Testis (tissue), 3 donors: ENCODE results near the gene COL15A1. TPM values are rescaled to one million over a fixed set of nuclear protein-coding genes. Genes with fewer than 3 reads are reported as not detected.

Experiments used
- DNase-seq: peaks from one replicate; pipeline ENCODE4 v3.0.0-alpha.2; 2019
- H3K27ac ChIP-seq, 2 donors: fragments of 200-600 bp; sonication (generic); one replicate each; pipeline ENCODE4 v1.5.1; 2019
- H3K27me3 ChIP-seq: fragments of 200-600 bp; sonication (generic); one replicate; pipeline ENCODE4 v1.5.1; 2019
- H3K36me3 ChIP-seq: fragments of 200-600 bp; sonication (generic); one replicate; pipeline ENCODE4 v1.5.1; 2017; ENCODE audit warnings: low read depth; ENCODE audit errors: missing control alignments
- H3K4me1 ChIP-seq: fragments of 200-600 bp; sonication (generic); one replicate; pipeline ENCODE4 v1.5.1; 2019
- H3K4me3 ChIP-seq, 2 donors: fragments of 200-600 bp; sonication (generic); one replicate each; pipeline ENCODE4 v1.5.1; 2017 to 2019
- H3K9me3 ChIP-seq: fragments of 200-600 bp; sonication (generic); one replicate; pipeline ENCODE4 v1.5.1; 2017
- POLR2A ChIP-seq: fragments of 450-650 bp; IDR thresholded peaks from one replicate; pipeline ENCODE4 v1.6.1; 2017; ENCODE audit warnings: antibody characterized with exemption, mild to moderate bottlenecking, moderate library complexity
- WGBS, 2 donors: methylation state at CpG; one replicate each; pipeline ENCODE4 v1.1.5; 2018; 5-methylcytosine and 5-hydroxymethylcytosine counted together
- intact Hi-C: fragments of 100-400 bp; cut with DNase I; formaldehyde crosslinking; loops from one replicate; pipeline ENCODE4 v1.15.1; 2023; ENCODE audit warnings: low total_unique reads
- polyA plus RNA-seq: library from polyadenylated mRNA; stranded (reverse); fragments of 350-450 nt; fragmentation: Illumina TruSeq; extraction: RNeasy Lipid Tissue Mini Kit (QIAGEN cat#74804); gene quantifications from one replicate; pipeline ENCODE4 v1.2.3, GENCODE V29; 2014; ENCODE audit warnings: low read depth, low replicate concordance; ENCODE audit not compliant: insufficient read depth
- total RNA-seq, 2 donors: library from RNA; depleted of rRNA; stranded (reverse); fragments of >200 nt; gene quantifications; one replicate each; pipeline ENCODE4 v1.2.3, GENCODE V29; 2016
- TF ChIP-seq, protein P1 (sequence below), 3 experiments: fragments of 450-650 bp in 2 of 3; fragments of 200-600 bp in 1 of 3; sonication (generic) in 1 of 3; IDR thresholded peaks; one replicate each; pipeline ENCODE4 v1.5.1; 2016 to 2019; ENCODE audit warnings: antibody characterized with exemption in 3 of 3, mild to moderate bottlenecking in 2 of 3, moderate library complexity in 1 of 3

Gene COL15A1
- total and polyA plus RNA-seq, 3 donors from 2014 or later, result 37.2 to 55.5 (median 49.4) TPM

DNA sequence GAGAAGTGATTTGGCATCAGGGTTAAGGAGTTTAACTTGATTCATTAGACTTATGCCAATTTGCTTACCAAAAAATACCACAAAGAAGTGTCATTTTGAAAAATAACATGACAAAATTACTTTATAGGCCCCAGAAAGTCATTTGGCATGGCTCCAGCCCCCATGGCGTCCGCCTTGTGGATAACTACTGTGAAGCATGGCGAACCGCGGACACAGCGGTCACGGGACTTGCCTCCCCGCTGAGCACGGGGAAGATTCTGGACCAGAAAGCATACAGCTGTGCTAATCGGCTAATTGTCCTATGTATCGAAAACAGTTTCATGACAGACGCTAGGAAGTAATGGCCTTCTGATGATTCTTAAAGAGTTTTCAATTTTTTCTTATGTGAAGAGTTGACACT is 125.8 kb downstream of the COL15A1 start:
- 89 to 90% methylated on average over 12 of the region's 12 CpGs for WGBS, 2 donors
- intact Hi-C loops, result no loop called here
- DNase-seq, result no peak
- Histone ChIP-seq H3K27ac (no peak overlapping the region), H3K27me3 (no peaks in the 10 kb centered on the region), H3K36me3 (no peaks in the 10 kb centered on the region), H3K4me1 (no peaks in the 10 kb centered on the region), H3K9me3 (no peaks in the 10 kb centered on the region), H3K4me3 (no peak overlapping the region)
- TF ChIP-seq POLR2A, result no peak
- TF ChIP-seq, protein P1, sequence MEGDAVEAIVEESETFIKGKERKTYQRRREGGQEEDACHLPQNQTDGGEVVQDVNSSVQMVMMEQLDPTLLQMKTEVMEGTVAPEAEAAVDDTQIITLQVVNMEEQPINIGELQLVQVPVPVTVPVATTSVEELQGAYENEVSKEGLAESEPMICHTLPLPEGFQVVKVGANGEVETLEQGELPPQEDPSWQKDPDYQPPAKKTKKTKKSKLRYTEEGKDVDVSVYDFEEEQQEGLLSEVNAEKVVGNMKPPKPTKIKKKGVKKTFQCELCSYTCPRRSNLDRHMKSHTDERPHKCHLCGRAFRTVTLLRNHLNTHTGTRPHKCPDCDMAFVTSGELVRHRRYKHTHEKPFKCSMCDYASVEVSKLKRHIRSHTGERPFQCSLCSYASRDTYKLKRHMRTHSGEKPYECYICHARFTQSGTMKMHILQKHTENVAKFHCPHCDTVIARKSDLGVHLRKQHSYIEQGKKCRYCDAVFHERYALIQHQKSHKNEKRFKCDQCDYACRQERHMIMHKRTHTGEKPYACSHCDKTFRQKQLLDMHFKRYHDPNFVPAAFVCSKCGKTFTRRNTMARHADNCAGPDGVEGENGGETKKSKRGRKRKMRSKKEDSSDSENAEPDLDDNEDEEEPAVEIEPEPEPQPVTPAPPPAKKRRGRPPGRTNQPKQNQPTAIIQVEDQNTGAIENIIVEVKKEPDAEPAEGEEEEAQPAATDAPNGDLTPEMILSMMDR (IDR thresholded peaks at IDR 0.05), result no peak

DNA sequence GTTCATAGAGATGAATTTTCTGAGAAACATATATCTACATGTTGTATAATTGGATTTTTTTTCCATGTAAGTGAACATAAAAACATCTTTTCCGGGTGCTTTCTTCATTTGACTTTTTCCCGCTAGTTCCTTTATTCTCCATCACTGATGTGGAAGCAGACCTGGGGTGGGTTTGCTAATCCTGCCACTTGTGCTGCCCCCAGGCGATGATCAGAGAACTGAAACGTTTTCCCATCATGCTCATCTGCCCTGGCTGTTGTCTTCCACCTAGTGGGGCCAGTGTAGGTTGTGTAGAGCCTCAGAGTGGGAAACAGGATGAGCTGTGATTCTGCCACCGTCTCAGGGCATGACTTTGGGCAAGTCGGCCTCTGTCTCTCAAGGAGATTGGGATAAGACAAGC is 127.0 kb downstream of the COL15A1 start:
- Histone ChIP-seq H3K27me3 (no peaks in the 10 kb centered on the region), H3K27ac (no peak overlapping the region), H3K9me3 (no peaks in the 10 kb centered on the region), H3K4me1 (no peaks in the 10 kb centered on the region), H3K4me3 (no peak overlapping the region), H3K36me3 (no peaks in the 10 kb centered on the region)
- no peak for DNase-seq
- WGBS, 2 donors, result 76 to 80% methylated on average over 6 of the region's 6 CpGs
- TF ChIP-seq, protein P1 (IDR thresholded peaks at IDR 0.05), result no peak
- no peak for TF ChIP-seq POLR2A
- intact Hi-C loops, result no loop called here

DNA sequence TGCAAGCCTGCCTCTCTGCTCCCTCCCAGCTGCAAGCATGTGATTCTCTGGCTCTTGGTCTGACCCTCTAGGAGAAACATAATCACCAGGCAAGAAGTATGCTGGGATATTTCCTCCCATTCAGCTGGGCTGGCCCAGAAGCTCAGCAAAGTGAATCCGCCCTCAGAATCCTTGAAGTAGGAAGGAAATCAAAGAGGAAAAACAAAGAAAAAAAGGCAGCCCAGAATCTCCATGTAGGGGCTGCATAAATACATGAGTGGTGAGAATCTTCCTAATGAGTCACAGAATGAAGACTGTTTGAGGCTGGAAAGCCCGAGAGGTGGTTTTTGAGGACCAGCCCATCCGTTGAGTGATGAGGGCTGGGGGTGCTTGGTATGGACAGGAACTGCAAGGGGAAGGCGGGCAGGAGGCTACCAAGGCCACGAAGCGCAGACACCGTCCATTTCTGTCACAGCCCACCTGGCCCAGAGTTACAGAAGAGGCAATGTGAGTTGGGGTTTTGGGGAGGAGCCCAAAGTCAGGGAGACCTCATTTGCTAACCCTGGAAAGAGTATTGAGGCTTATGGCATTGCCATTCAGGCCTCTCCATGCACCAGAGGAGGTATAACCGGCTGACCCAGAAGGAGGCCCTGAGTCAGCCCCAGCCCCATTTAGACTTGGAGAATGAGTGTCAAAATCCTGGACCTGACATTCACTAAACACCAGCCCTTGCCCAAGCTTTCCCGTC is 127.8 kb downstream of the COL15A1 start:
- H3K9me3 ChIP-seq, result no peaks in the 10 kb centered on the region
- intact Hi-C loops, result no loop called here
- H3K4me3 ChIP-seq, result no peak overlapping the region
- WGBS, 2 donors, result 86 to 90% methylated on average over 8 to 9 of the region's 9 CpGs
- H3K4me1 ChIP-seq, result no peaks in the 10 kb centered on the region
- no peaks in the 10 kb centered on the region for H3K36me3 ChIP-seq
- H3K27me3 ChIP-seq, result no peaks in the 10 kb centered on the region
- no peak overlapping the region for H3K27ac ChIP-seq
- TF ChIP-seq POLR2A, result no peak
- TF ChIP-seq, protein P1 (IDR thresholded peaks at IDR 0.05), result no peak
- no peak for DNase-seq

DNA sequence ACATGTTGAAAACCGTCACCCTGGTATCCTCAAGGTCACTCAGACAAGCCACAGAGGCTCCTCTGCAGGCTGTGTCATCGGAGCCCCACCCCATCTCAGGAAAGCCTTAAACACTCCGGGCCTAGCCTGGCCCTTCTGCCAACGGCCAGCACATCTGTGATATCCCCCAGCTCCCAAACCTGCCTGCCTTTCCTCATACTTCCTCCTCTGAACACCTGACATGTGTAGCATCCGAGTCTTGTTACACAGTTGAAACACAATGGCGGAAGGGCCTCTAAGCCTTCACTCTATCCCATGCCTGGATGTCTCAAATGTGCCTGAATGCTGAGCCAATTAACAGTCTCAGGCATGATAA is 128.3 kb downstream of the COL15A1 start:
- no peaks in the 10 kb centered on the region for H3K4me1 ChIP-seq
- H3K27ac ChIP-seq, result no peak overlapping the region
- no peaks in the 10 kb centered on the region for H3K9me3 ChIP-seq
- DNase-seq, result no peak
- WGBS, 2 donors, result 70 to 89% methylated on average over 2 to 6 of the region's 6 CpGs
- H3K36me3 ChIP-seq, result no peaks in the 10 kb centered on the region
- intact Hi-C loops, result no loop called here
- no peak overlapping the region for H3K4me3 ChIP-seq
- no peak for TF ChIP-seq POLR2A
- TF ChIP-seq, protein P1 (IDR thresholded peaks at IDR 0.05), result no peak
- H3K27me3 ChIP-seq, result no peaks in the 10 kb centered on the region

DNA sequence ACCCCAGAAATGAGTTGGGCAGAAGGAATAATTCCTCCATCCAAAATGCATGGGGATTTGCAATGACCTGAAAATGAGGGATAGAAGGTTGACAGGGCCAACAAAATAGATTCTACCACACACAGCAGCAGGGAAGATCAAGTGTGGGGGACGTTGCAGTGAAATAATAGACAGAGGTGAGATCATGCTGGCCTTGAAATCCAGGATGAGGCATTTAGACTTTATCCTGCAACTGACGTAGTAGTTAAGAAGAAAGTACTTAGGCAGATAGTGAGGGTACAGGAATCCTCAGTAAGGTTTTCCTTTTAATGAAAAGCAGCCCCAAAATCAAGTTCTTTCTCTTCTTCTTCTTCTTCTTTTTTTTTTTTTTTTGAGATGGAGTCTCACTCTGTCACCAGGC is 129.6 kb downstream of the COL15A1 start:
- Histone ChIP-seq H3K9me3 (no peaks in the 10 kb centered on the region), H3K4me1 (no peaks in the 10 kb centered on the region), H3K36me3 (no peaks in the 10 kb centered on the region), H3K27me3 (no peaks in the 10 kb centered on the region), H3K4me3 (no peak overlapping the region), H3K27ac (no peak overlapping the region)
- no peak for DNase-seq
- intact Hi-C loops, result no loop called here
- WGBS, 2 donors, result 30 to 35% methylated on average over 2 of the region's 2 CpGs
- TF ChIP-seq, protein P1 (IDR thresholded peaks at IDR 0.05), result no peak
- no peak for TF ChIP-seq POLR2A
